ENCODE measurements around the gene SLN.

SLN gene

DNA sequence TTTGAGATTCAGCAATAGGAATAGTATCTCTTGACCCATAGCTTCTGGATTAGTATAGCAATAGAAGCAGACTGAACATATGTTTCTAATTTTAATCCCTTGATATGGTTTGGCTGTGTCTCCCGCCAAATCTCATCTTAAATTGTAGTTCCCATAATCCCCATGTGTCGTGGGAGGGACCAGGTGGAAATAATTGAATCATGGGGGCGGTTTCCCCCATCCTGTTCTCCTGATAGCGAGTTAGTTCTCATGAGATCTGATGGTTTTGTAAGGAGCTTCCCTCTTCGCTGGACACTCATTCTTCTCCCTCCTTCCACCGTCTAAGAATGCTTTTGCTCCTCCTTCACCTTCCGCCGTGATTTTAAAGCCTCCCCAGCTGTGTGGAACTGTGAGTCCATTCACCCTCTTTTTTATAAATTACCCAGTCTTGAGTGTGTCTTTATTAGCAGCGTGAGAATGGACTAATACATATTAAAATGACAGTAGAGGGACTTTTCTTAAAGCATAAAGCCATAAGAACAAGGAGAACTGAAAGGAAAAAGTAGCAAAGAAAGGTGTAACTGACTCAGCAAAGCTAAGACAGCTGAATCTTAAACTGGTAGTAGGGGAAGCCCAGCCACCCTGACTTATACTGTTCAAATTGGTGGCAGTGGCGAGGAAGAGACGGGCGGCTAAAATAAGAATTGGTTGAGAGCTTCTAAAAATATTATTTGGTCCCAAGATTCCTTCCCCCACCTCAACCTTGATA is 20.3 kb upstream of the SLN start:
- peak overlapping the region; percentile 45; the same call in 1 of the 2 replicates for H3K9ac ChIP-seq (ENCODE audit: low read length)
- peak overlapping the region; percentile 59 for H2AFZ ChIP-seq (ENCODE audit: low read length)
- peaks cover 8% of the 10 kb centered on the region; the same call in 1 of the 2 replicates for H3K4me1 ChIP-seq (ENCODE audit: low read length)
- H3K4me2 ChIP-seq (ENCODE audit: low read depth, low read length), result peak overlapping the region; percentile 57; the same call in 1 of the 2 replicates
- no peaks in the 10 kb centered on the region for H4K20me1 ChIP-seq (ENCODE audit: insufficient read depth, low read length)
- H3K79me2 ChIP-seq (ENCODE audit: low read length), result no peaks in the 10 kb centered on the region
- TF ChIP-seq EZH2 (optimal IDR thresholded peaks at IDR 0.05; ENCODE audit: low read depth, low read length), result no peak
- TF ChIP-seq CTCF (IDR thresholded peaks at IDR 0.05; ENCODE audit: low read length), result no peak
- TF ChIP-seq EZH2phosphoT487 (IDR thresholded peaks at IDR 0.05; ENCODE audit: low read length), result no peak
- no peaks in the 10 kb centered on the region for H3K27me3 ChIP-seq (replicated peaks; ENCODE audit: insufficient read depth, low read length)
- no peaks in the 10 kb centered on the region for H3K36me3 ChIP-seq (replicated peaks; ENCODE audit: insufficient read depth, low read length)
- H3K27ac ChIP-seq (ENCODE audit: low read length), result peak overlapping the region; percentile 73
- peak; percentile 67 for DNase-seq
- peak overlapping the region; percentile 57 for H3K4me3 ChIP-seq (ENCODE audit: low read length)
- H3F3A ChIP-seq (ENCODE audit: insufficient read depth, low read length), result peaks cover 8% of the 10 kb centered on the region
- H3K9me2 ChIP-seq (replicated peaks; ENCODE audit: insufficient read depth, low read length), result no peaks in the 10 kb centered on the region
- no peaks in the 10 kb centered on the region for H3K9me3 ChIP-seq (replicated peaks; ENCODE audit: insufficient read depth, low read length)

- Histone ChIP-seq H3K27ac (ENCODE audit: low read length) (no peak overlapping the region), H3K4me3 (ENCODE audit: low read length) (no peak overlapping the region), H3K36me3 (replicated peaks; ENCODE audit: insufficient read depth, low read length) (no peaks in the 10 kb centered on the region), H3K27me3 (replicated peaks; ENCODE audit: insufficient read depth, low read length) (no peaks in the 10 kb centered on the region), H3K4me1 (ENCODE audit: low read length) (peaks cover 12% of the 10 kb centered on the region; the same call in 1 of the 2 replicates), H2AFZ (ENCODE audit: low read length) (no peak overlapping the region), H3K9ac (ENCODE audit: low read length) (no peak overlapping the region), H4K20me1 (ENCODE audit: insufficient read depth, low read length) (no peaks in the 10 kb centered on the region), H3K9me3 (replicated peaks; ENCODE audit: insufficient read depth, low read length) (no peaks in the 10 kb centered on the region), H3K9me2 (replicated peaks; ENCODE audit: insufficient read depth, low read length) (no peaks in the 10 kb centered on the region), H3F3A (ENCODE audit: insufficient read depth, low read length) (no peaks in the 10 kb centered on the region), H3K4me2 (ENCODE audit: low read depth, low read length) (no peak overlapping the region), H3K79me2 (ENCODE audit: low read length) (no peaks in the 10 kb centered on the region)
- TF ChIP-seq EZH2phosphoT487 (IDR thresholded peaks at IDR 0.05; ENCODE audit: low read length) (no peak), EZH2 (optimal IDR thresholded peaks at IDR 0.05; ENCODE audit: low read depth, low read length) (no peak), CTCF (IDR thresholded peaks at IDR 0.05; ENCODE audit: low read length) (no peak)
- DNase-seq, result peak; percentile 35
Observed at GRCh38 chr11:107722662-107723061, 10.8 kb upstream of the SLN start.

DNA sequence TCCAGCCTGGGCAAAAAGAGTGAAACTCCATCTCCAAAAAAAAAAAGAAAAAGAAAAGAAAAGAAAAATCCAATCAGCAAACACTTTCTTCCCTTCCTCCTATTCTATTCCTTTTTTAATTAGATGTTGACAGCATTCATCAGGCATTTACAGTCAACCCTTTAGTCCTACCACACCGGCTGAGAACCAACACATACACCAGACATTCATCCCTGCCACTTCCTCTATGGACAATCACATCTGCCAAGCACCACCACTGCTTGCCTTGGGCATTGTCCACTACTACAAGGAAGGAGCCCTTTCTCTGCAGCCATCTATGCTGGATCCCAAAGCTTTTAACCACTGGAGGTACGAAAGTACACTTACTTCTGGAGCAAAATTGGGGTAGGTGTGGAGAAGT is 9.4 kb upstream of the SLN start:
- Histone ChIP-seq H2AFZ (ENCODE audit: low read length) (no peak overlapping the region), H4K20me1 (ENCODE audit: insufficient read depth, low read length) (no peaks in the 10 kb centered on the region)

More for the DNA sequence above, 9.4 kb upstream of the SLN start:
- no peaks in the 10 kb centered on the region for H3K9me2 ChIP-seq (replicated peaks; ENCODE audit: insufficient read depth, low read length)
- H3K9ac ChIP-seq (ENCODE audit: low read length), result no peak overlapping the region
- no peak overlapping the region for H3K4me3 ChIP-seq (ENCODE audit: low read length)
- TF ChIP-seq EZH2phosphoT487 (IDR thresholded peaks at IDR 0.05; ENCODE audit: low read length), result no peak
- TF ChIP-seq EZH2 (optimal IDR thresholded peaks at IDR 0.05; ENCODE audit: low read depth, low read length), result no peak
- no peak for TF ChIP-seq CTCF (IDR thresholded peaks at IDR 0.05; ENCODE audit: low read length)
- no peaks in the 10 kb centered on the region for H3K36me3 ChIP-seq (replicated peaks; ENCODE audit: insufficient read depth, low read length)
- H3K27me3 ChIP-seq (replicated peaks; ENCODE audit: insufficient read depth, low read length), result no peaks in the 10 kb centered on the region
- no peaks in the 10 kb centered on the region for H3F3A ChIP-seq (ENCODE audit: insufficient read depth, low read length)
- H3K4me2 ChIP-seq (ENCODE audit: low read depth, low read length), result no peak overlapping the region
- no peaks in the 10 kb centered on the region for H3K9me3 ChIP-seq (replicated peaks; ENCODE audit: insufficient read depth, low read length)
- no peaks in the 10 kb centered on the region for H3K79me2 ChIP-seq (ENCODE audit: low read length)
- DNase-seq, result no peak
- no peak overlapping the region for H3K27ac ChIP-seq (ENCODE audit: low read length)
- peaks cover 12% of the 10 kb centered on the region; the same call in 1 of the 2 replicates for H3K4me1 ChIP-seq (ENCODE audit: low read length)

Data from MM.1S (cell line).